Islet of Langerhans (tissue), 1 donor: ENCODE data around the gene DUSP16.
"Not testable (repeated sequence)": the region's sequence is repeated elsewhere in the genome, so short reads cannot be mapped to it uniquely, and the experiment has no call there.

Source experiments
- FAIRE-seq: peaks from one replicate; lab custom pipeline; 2011; peaks lifted over from hg19 to GRCh38; lab: Jason Lieb, UNC

DUSP16 gene

DNA sequence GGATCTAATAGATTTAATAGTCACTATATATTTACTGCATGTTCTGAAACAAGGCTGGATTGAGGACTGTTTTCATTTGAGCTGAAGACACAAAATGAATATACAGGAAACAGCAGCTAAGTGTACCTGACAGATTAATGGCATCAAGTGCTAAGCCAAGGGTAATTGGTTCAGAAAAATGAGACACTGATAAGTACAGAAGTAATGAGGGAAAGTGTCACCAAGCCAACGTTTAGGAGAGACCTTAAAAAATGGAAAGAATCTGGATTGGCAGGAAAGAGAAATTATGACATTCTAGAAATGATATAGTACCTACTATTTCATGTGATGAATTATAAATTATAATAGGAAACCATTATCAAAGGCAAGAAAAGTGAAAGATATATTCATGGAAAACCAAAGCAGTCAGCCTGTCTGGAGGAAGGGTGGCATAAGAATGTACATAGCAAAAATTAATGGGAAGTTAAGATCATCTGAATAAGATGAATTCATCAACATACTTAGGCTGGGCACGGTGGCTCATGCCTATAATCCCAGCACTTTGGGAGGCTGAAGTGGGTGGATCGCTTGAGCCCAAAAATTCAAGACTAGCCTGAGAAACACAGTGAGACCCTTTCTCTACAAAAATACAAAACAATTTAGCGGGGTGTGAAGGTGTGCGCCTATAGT lies 21.0 kb upstream of the DUSP16 start:
- FAIRE-seq: no peak

DNA sequence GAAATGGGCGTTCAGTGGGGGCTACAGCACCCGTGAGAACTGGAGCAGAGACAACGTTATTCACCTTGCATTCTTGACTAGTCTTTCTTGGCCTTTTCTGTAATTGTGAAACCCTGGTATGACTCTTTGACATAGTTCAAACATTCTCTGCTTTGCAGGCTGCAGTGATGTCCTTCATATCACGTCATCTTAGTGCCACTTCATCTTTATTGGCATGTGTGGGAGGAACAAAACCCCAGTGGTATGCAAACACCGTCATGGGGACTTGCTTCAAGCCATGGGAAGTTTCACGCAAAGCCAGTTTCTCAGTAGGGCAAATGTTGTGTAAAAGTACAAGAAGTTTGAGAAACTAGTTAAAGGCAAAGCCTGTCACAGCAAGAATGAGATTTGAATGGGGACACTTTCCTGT lies 20.2 kb upstream of the DUSP16 start:
- FAIRE-seq: no peak

DNA sequence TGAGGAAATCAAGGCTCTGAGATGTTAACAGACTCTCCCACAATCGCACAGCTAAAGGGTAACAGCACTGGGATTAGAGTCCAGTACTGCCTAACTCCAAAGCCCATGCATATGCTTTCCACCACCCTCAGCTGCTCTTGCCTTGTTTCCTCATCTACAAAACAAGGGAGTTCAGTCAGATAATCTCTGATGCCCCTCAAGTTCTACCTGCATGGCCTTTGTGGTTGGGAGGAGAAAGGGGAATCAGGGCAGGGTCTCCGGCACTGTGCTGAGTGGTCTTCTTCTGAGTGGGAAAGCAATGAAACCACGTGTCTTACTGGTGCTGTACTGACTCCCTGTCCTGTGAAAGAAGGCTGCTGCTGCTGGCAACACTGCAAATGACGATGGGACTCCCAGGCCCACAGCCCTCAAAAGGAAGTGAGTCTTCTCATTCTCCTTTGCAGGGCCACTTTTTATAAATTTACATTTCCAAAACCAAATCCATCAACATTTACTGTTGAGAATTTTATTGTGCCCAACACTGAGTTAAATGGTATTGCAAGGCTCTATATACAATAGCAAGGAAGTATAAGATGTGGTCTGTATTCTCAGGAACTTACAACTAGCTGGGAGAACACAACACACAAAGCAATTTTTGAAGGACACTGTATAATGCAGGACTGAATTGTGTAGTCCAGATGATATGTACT lies 19.7 kb upstream of the DUSP16 start:
- FAIRE-seq: no peak

DNA sequence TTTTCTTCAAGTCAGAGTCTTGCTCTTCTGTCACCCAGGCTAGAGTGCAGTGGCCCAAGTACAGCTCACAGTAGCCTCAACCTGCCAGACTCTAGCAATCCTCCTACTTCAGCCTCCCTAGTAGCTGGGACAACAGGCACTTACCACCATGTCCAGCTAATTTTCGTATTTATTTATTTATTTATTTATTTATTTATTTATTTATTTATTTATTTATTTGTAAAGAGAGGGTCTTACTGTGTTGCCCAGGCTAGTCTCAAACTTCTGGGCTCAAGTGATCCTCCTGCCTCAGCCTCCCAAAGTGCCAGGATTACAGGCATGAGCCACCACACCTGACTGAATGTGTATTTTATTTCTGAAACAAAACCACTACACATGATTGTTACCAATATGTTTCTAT lies 18.1 kb upstream of the DUSP16 start:
- FAIRE-seq: not testable (repeated sequence)

DNA sequence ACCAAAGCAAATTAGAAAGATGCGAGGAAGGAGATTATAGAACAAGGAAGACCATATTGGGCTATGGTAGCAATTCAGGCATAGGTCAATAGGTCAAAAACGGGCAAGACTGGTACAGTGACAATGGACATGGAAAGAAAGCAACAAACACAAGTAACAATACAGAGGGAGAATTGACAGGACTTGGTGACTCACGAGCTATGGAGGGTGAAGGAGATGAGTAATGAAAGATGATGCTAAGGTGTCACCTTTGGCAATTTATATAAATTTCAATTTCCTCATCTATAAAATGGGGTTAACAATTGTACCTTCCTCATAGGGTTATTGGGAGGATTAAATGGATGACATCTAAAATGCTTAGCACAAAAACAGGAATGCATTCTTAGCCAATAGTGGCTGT lies 15.1 kb upstream of the DUSP16 start:
- FAIRE-seq: no peak

DNA sequence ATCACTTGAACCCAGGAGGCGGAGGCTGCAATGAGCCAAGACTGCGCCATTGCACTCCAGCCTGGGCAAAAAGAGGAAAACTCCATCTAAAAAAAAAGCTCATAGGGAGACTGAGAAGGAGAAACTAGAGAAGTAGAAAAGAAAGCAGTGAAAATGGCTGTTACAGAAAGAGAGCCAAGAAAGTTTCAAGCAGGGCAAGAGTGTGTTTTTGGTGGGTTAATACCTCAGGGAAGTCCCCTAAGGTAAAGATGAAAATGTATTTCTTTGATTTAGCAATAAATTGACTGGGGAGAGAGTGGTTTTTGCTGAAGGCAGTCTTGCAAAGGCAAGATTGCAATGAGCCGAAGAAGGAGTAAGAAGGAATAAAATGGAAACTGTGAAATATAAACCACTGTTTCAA lies 10.0 kb upstream of the DUSP16 start:
- no peak for FAIRE-seq

DNA sequence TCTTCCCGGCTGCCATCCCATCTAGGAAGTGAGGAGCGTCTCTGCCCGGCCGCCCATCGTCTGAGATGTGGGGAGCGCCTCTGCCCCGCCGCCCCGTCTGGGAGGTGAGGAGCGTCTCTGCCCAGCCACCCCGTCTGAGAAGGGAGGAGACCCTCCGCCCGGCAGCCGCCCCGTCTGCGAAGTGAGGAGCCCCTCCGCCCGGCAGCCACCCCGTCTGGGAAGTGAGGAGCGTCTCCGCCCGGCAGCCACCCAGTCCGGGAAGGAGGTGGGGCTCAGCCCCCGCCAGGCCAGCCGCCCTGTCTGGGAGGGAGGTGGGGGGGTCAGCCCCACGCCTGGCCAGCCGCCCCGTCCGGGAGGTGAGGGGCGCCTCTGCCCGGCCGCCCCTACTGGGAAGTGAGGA lies 3.3 kb upstream of the DUSP16 start:
- FAIRE-seq: not testable (repeated sequence)

DNA sequence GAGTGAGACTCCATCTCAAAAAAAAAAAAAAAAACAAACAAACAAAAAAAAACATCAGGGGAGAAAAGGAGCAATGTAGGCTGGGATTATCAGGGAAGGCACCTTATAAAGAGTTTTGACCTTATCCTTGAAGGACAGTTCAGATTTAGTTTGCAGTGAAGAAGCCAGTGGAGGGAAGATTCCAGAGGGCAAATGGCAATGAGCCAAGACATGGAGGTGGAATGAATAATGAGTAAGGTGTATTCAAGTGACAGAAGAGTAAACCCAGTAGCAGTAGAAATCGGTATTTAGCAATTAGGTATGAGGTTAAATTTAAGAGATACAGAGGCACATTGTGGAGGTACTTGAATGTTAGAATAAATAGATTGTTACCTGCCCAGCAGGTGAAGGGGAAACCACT lies 2.2 kb upstream of the DUSP16 start:
- FAIRE-seq: no peak

DNA sequence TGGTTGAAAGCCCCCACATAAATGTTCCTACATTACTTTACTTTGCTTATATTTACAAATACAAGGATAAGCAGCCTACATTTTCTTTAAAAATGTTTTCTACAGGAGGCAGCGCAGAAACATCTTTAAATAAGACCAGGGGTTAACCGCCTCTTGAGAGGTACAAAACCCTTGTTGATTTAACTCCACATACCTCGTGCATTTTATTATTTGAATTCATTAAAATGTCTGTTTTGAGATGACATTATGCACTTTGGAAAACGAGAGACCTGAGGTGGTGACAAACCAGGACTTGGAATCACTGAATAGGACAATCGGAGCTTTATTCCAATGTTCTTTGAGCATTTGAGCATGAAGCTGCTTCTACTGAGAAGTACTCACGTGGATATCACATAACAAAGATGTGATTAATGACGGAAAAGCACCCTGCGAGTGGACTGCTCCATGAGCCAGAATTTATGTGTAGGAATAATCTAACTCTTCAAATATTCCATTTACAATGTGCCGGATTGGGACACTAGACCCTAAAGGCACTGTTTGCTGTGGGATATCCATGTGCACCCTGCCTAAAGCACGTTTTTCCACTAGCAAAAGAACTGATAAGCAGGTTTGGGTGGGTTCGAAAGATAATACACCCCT lies 746 bp upstream of the DUSP16 start:
- FAIRE-seq: peak; percentile 68

DNA sequence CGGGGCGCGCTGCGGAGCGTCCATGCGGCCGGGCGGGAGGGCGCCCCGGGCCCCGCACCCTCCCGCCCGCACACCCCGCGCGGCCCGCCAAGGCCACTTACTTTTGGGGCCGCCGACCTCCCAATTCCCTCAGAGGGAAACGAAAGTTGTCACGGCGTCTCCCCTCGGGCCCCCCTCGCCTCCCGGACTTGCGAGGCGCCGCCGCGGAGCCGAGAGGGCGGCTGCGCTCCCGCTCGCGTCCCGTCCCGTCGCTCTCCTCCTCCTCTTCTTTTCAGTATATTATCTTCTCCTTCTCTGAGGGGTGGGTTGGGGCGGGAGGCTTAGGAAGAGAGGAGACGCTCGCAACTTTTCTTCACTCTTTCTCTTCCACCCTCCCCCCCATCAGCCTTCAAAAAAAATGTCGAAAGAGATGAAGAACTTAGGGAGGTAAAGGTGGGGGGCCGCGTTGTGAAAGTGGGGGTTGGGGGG lies 613 bp downstream of the DUSP16 start:
- no peak for FAIRE-seq

DNA sequence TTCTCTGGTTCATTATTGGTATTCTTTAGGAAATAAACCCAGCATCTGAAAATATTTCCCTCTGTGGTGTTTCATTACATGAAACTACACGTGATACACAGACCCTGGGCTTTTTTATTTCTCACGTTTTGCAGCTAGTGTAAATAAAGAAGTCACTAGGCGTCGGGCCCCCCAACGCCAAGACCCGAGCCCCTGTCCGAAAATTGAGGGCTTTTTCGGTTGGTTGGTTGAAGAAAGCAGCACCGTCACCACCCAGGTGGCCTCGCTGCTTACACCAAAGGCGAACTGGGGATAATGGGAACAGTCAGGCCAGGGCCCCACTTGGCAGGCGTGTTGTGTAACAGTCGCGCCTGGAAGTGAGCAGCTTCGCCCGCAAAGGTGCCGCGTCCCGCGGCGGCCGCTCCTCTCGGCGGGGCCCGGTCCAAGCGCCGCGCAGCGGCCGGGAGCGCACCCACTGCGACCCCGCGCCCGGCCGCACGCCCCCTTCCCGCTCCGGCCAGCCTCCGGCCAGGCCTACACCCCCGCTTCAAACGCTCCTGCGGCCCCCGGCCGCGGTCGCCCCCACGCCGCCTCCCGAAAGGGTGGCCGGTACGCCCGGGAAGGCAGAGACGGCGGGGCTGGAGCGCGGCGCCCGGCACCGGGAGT lies 1.2 kb downstream of the DUSP16 start:
- FAIRE-seq: no peak

DNA sequence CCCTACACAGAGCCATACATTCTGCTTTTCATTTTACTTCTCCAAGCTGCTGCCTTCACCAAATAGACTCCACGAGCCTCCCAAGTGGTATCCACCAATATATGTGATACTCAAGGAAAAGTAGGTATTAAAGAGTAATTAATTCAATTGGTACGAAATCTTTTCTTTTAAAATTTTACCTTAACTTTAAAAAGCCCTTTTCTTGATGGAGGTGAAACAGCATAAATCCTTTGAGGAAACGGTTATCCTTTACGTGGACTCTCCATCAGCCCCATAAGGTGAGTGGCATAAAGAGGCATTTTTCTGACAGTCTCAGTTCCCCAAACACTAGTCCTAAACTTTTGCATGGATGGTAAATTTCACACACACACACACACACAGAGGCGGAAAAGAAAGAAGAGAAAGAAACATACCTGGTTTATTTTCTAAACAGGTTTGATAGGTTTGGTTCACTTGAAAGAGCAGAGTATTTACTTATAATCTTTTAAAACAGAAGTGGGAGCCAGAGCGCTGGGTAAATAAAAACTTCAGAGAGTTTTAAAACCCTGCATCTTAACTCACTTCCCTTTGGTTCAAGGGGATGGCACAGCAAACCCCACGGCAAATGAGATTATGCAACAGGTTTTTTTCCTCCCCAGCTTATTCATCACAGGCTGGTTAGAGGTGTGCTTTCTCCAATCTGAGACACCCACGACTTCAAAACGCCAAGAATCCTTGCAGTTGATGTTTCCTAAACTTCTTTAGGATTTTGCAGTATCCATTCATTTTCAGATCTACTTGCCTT lies 1.9 kb downstream of the DUSP16 start:
- FAIRE-seq: peak; percentile 82

DNA sequence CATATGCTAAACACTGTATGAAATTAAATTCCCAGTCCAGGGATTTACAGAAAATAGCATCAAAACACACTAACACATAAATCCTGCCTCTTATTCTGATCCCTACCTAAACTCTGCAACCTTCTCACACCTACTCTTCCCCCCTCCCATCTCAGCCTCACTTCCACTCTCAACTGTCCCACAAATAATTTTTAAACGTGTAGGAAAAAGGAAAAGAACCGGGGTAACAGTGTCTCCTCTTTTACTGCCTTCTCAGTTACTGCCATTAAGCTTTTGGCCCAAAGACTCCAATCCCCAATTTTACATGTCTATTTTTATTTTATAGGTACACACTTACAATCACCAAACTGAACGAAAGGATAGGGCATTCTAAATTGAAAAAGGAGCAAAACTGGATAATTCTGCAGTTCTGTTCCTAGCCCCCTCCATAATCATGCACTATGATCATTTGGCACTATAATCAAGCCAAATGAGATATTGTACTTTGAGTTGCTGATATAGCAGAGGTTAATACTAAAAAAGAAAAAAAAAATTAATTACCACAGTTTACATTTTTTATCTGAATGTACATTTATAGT lies 2.9 kb downstream of the DUSP16 start:
- FAIRE-seq: peak; percentile 69

DNA sequence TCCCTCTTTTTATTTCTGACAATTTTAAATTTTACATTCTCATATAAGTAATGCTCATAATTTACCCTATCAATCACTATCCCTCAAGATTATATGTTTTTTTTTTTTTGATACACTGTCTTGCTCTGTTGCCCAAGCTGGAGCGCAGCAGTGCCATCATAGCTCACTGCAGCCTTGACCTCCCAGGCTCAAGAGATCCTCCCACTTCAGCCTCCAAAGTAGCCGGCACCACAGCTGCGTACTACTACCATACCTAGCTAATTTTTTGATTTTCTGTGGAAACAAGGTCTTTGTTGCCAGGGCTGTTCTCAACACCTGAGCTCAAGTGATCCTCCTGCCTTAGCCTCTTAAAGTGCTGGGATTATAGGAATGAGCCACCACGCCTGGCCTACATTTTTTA lies 4.4 kb downstream of the DUSP16 start:
- FAIRE-seq: no peak

DNA sequence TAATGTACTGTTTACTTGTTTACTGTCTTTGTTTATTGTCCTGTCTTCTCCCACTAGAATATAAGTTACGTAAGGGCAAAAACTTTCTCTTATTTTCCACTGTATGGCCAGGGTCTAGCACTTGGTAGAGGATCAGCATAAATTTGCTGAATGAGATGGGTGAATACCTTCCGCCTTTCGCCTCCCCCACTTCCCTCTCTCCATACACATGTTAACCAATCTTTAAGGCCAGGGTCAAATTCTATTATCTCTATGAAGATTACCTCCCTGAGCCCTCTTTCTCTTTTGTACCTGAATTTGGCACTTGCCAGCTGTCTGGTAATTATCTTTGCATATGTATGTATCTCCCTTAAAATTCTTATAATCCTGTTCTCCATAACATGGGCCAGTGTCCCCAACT lies 4.9 kb downstream of the DUSP16 start:
- FAIRE-seq: no peak

DNA sequence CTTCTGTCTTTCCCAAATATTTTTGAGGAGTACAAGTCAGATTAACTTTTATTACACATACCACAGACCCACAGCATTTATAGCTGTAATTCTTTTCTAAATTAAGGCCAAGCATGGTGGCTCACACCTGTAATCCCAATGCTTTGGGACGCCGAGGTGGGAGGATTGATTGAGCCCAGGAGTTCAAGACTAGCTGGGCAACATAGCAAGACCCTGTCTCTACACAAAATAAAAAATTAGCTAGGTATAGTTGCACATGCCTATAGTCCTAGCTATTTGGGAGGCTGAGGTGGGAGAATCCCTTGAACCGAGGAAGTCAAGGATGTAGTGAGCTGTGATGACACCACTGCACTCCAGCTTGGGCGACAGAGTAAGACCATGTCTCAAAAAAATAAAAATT lies 7.0 kb downstream of the DUSP16 start:
- no peak for FAIRE-seq

DNA sequence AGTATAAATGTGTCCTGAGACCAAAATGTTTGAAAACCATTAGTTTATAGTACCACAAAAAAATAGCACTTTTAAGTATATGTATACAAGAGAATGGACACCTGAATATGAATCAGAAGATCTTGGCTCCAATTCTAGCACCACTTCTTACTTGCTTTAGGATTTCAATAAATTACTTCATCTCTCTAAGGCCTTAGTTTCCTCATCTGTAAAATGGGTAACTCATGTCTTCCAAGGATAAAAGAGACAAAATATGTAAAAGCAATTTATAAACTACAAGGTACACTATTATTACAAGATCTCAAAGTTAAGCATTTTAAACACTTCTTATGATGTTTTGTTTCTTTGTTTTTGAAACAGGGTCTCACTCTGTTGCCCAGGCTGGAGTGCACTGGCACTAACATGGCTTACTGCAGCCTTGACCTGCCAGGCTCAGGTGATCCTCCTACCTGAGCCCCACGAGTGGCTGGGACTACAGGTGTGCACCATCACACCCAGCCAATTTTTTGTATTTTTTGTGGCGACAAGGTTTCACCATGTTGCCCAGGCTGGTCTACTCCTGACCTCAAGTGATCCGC lies 9.4 kb downstream of the DUSP16 start:
- no peak for FAIRE-seq

DNA sequence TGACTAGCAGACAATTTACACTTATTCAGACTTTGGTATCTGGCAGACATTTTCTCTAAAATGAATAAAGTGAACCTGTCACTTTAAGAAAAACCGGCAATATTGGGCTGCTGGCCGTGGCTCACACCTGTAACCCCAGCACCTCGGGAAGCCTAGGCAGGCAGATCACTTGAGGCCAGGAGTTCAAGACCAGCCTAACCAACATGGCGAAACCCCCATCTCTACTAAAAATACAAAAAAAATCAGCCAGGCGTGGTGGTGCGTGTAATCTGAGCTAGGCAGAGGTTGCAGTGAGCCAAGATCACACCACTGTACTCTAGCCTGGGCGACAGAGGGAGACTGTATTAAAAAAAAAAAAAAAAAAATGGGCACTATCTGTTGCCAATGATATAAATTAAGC lies 11.5 kb downstream of the DUSP16 start:
- FAIRE-seq: no peak

DNA sequence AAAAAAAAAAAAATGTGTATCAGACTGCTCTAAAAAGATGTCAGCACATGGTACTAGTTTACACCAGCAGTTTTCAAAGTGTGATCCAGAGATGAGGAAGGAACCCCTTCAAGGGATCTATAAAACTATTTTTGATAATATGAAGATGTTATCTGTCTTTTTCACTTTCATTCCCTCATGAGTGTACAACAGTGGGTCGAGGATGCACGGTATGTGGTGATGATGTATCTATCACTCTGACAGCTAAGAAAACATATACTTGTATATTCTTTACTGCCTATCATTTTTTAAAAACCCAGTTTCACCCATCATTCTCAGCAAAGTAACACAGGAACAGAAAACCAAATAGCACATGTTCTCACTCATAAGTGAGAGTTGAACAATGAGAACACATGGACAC lies 12.4 kb downstream of the DUSP16 start:
- FAIRE-seq: no peak

DNA sequence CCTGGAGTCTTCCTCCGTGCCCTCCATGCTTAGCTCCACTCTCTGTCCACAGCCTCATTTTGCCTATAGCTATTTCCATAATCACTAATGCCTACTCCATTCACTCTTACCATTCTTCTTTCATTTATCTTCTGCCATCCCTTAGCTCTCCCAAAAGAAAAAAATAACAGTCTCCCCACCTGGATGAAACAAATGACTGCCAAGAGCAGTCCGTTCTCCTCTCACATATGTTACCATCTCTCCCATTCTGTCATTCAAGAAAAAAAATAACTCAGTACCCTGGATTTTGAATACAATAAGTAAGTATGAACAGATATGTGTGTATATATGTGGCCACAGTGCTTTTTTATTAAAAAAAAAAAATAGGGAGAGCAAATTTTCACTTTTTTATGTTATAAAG lies 13.2 kb downstream of the DUSP16 start:
- FAIRE-seq: no peak

DNA sequence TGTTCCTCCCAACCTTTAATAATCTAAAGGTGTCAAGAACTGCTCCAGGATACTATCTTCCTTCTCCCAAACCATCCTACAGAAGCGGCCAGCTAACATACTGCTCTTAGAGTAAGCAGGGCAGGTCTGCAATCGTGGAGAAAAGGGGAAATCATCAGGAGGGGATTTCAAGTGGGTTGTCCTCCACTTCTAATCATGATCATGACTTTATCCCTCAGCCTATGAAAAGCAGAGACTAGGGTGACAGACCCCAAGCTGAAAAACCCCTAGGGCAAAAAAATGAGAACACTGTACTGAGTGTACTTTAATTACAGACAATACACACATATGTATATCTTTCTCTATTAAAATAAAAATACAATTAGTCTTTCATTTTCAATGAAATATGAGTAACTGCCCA lies 13.9 kb downstream of the DUSP16 start:
- FAIRE-seq: no peak

DNA sequence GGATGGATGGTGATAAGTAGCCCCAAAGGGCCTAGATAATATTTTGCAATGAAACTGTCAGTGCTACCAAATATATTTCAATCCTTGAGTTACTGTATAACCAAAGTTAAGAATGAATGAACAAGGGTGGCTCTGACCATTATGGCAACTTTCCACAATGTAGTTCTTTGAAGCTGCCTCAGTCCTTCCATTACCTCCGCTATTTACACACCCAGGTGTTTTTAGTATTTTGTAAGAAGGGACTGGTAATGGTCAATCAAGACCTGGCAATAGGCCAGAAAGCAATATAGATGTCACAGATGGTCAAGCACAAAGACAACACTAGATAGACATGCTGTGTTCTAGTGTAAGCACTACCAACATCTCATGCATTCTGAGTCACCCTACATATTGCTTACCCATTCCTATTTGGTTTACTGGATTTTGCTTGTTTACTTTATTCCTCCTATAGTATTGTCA lies 16.3 kb downstream of the DUSP16 start:
- FAIRE-seq: peak; percentile 97
